Stimulated activated CD8-positive, alpha-beta memory T cell treated with anti-CD3 and anti-CD28 coated beads, Interleukin-7, amount 100 ng/mL, for 1 hour (primary cell): Measurements from ENCODE around the gene LACC1.

ENCODE experiments used
- DNase-seq, 2 donors: peaks; one replicate each; pipeline ENCODE4 v3.0.0-alpha.2; 2020; ENCODE audit warnings: low read depth in 2 of 2

The LACC1 gene

DNA sequence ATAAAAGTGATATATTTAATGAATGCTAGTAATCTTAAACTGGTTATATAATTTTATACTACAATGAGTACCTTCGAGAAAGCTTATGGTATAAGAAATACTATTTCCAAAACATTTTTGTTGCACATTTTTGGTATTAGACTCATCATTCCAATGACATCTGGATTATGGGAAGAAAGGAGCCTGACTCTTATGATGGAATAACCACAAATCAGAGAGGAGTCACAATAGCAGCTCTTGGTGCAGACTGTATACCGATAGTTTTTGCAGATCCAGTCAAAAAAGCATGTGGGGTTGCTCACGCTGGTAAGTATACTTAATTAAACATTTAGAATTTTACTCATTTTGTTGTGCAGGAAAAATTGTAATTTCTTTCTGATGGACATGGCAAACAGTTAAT lies 3.9 kb downstream of the LACC1 start:
- no peak for DNase-seq

DNA sequence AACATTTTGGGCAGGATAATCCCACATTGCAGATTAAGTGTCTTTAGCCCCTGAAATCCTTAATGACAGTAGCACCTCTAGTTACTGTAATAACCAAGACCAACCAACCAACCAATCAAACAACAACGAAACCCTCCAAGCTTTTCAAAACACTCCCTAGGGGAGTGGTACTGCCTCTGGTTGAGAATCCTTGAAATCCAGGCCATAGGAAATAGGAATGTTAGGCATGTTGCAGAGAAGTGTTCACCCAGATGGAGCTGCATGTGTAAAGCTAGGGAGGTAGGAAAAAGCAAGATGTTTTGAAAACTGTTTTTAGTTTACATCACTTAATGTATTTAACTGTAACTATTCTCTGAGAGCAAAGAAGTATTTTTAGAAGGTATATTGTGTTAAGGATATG lies 4.5 kb downstream of the LACC1 start:
- DNase-seq = no peak

DNA sequence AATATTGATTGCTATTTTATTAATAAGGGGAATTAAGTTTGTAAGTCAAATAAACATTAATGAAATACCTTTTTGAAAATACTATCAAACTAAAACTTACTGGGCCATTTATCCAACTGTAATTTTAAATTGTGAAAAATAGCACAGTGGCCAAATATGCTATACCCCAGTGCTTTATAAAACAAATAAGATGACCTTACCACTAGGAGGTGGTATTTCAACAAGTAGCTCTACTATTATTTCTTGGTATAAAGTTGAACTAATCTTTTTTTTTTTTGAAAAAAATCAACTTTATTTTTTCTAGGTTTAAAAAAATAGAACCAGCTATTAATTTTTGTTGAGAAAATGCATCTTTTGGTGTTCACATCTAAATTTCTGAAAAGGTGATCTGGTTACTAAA lies 14.7 kb downstream of the LACC1 start:
- no peak for DNase-seq

GRCh38 chr13:43895940-43896339 lies 16.2 kb downstream of the LACC1 start:
- DNase-seq = no peak

DNA sequence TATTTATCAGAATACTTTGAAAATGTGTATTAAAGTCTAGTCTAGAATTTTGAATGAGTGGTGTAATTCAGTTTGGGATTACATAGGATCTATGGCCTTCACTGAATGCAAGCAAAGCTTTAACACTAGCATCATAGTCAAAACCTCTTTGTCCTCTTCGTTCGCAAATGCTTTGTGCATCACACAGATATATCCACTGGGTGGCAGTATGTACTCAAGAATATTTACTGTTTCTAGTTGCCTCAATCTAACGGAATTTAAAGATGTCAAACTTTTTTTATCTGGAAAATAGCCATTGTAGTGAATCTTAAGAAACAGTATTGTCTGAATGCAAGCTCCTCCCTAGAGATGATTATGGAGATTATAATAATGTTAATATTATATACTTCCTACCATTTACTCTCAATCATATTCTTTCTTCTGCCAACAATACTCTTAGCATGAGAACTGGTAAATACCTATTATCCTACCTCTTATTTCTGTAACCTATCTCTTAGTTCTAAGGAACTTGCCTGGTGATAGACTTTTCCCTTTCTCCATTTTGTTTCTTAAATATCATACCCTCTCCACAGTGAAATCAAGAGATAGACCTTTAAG lies 25.8 kb downstream of the LACC1 start:
- no peak for DNase-seq

- DNase-seq = no peak
Observed at GRCh38 chr13:43908156-43909126, 28.7 kb downstream of the LACC1 start.

- DNase-seq = no peak
Observed at GRCh38 chr13:43910856-43911255, 31.2 kb downstream of the LACC1 start.

DNA sequence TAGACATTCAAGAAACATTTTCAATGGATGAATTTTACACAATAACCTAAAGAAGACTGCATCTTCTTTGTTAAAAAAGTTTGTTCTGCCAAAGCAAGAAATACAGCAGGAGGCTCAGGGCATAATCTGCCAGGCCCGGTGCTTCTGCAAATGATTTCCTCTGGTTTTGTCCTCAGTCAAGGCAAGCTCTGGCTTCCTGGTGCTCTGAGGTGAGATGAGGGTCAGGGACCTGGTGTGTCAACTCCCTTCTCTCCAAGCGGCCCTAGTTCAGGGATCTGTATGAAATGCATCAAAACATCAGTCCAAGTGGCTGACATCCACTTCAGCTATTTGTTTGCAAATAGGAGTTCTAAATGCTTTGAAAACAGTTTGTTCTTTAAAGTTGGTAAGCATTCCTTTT lies 31.6 kb downstream of the LACC1 start:
- DNase-seq = no peak

- DNase-seq = no peak
Observed at GRCh38 chr13:43911871-43912270, 32.2 kb downstream of the LACC1 start.

GRCh38 chr13:43915451-43915850 lies 35.7 kb downstream of the LACC1 start:
- no peak for DNase-seq

DNA sequence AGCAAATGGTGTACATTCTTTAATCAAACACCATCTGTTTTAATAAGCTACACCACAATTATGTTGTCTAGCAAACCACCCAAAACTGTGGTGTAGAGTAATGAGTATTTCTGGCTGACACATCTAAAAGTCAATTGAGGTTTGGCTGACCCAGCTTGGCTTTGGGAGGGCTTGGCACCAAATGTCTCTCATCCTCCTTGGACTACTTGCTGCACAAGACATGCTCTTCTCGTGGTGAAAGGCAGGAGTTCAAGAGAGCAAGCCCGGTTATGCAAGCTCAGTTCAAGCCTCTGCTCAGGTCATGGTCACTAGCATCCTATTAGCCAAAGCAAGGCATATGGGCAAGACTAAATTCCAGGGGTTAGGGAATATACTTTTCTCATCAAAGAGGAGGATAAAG lies 37.1 kb downstream of the LACC1 start:
- no peak for DNase-seq

- no peak for DNase-seq
Observed at GRCh38 chr13:43918636-43919035, 38.9 kb downstream of the LACC1 start.

DNA sequence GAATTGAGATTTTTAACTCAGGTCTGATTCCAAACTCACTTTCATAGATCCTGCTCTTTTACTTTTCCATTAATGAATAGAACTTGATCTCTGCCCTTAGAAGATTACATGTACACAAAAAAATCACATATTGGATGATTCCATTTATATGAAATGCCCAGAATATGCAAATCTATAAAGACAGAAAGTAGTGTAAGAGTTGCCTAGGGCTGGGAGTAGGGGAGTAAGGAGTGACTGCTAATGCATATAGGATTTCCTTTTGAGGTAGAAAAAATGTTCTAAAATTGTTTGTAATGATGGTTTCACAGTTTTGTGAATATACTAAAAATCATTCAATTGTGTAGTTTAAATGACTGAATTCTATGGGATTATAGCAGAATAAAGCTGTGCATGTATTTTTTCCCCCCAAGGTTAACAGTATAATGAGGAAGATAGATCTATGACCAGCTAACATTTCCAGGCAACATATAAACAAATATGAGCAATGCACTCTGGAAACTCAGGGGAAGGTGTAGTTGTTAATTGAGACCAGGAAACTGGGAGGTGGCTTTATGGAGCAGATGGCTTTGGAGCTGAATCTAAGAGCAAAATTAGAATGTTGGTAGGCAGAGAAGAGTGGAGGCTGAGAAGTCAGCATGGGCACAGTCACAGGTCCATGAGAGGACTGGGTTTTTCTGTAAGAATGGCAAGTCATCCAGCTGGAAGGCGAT lies 41.4 kb downstream of the LACC1 start:
- DNase-seq = no peak

GRCh38 chr13:43924549-43925245 lies 45.0 kb downstream of the LACC1 start:
- no peak for DNase-seq

GRCh38 chr13:43929947-43930346 lies 50.2 kb downstream of the LACC1 start:
- DNase-seq = no peak

GRCh38 chr13:43933378-43933777 lies 53.7 kb downstream of the LACC1 start:
- DNase-seq = no peak

DNA sequence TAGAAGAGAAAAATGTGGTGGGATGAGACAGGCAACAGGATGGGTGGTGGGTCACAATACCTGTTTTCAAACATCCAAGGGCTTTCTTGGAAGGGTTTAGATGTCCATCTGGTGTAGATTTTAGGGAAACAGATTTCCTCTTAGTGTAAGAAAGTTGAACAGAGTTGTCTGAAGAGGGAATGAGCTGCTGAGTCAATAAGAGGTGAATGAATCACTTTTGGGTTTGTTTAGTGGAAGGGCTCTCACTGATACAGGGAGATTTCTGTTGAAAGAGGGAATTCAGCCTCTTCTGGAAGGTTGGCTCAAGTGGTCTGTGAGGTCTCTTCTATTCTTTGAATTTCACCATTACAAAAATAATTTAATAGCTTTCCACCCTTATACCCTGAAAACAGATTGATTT lies 54.6 kb downstream of the LACC1 start:
- DNase-seq = no peak

- DNase-seq = no peak
Observed at GRCh38 chr13:43935878-43936277, 56.2 kb downstream of the LACC1 start.

GRCh38 chr13:43936647-43937046 lies 56.9 kb downstream of the LACC1 start:
- no peak for DNase-seq

- DNase-seq = no peak
Observed at GRCh38 chr13:43937839-43938238, 58.1 kb downstream of the LACC1 start.

- no peak for DNase-seq
Observed at GRCh38 chr13:43938449-43938848, 58.7 kb downstream of the LACC1 start.

DNA sequence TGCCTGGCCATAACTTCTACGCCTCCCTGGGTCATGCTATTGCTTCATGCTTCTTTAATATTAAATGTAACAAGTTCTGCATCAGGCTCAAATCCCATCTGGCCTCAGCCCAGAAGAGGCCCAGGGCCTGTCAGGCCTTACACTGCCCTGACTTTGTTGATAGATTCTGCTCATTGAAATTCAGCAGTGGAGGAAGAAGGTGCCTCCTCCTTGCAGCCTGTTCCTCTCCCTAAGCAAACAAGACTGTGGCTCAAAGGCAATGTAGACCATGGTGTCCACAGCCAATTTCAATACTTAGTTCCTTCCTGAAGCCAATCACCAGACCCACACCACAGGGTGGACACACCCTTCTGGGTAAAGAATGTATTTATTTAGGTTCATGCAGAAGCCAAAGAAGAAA lies 59.4 kb downstream of the LACC1 start:
- DNase-seq = no peak
